HCT116 (cell line): ENCODE results near the gene FICD. TPM values are rescaled to one million over a fixed set of nuclear protein-coding genes. Genes with fewer than 3 reads are reported as not detected.

Experiments used
- ATAC-seq: fragments of 200-7000 bp; cut with Tn5 transposase; 2 replicates; pipeline ENCODE4 v1.9.1; 2020; ENCODE audit warnings: mild to moderate bottlenecking, moderate library complexity
- BruUV-seq: library from RNA; stranded (reverse); fragments of 400-500 nt; replicated peaks from 2 replicates; lab custom pipeline; 2021; lab: Mats Ljungman, UMichigan
- CTCF ChIA-PET: fragments of 300-600 bp; sonication (Branson Sonifier 250); formaldehyde crosslinking; loops from one replicate; lab custom pipeline; 2021; ENCODE audit warnings: antibody characterized with exemption; lab: Charles Lee
- POLR2A ChIA-PET: fragments of 300-600, 350-600 bp; sonication (Branson Sonifier 250); formaldehyde crosslinking; loops from one replicate; lab custom pipeline; 2021; ENCODE audit warnings: antibody characterized with exemption; lab: Charles Lee
- RAD21 ChIA-PET, 2 experiments: fragments of 300-600 bp; sonication (Branson Sonifier 250); formaldehyde crosslinking; loops; one replicate each; lab custom pipeline; 2023; ENCODE audit warnings: low total read pairs in 2 of 2; ENCODE audit not compliant: uncharacterized antibody in 2 of 2, unreplicated experiment in 2 of 2, low non-redundant PET in 1 of 2; lab: Charles Lee
- DNase-seq: peaks from one replicate; pipeline ENCODE4 v3.0.0-alpha.2; 2010; ENCODE audit warnings: low read depth, low spot score
- H2AFZ ChIP-seq: fragments of 200-600 bp; shearing (Covaris generic), sonication (generic); 2 replicates; pipeline ENCODE4 v1.6.1; 2017; ENCODE audit warnings: low read depth, mixed run types, mixed read lengths, antibody characterized with exemption, low read length; ENCODE audit not compliant: poor library complexity, severe bottlenecking
- H3K27ac ChIP-seq: 2 replicates; pipeline ENCODE4 v1.5.1; 2012; ENCODE audit warnings: low read depth, low read length
- H3K27me3 ChIP-seq: fragments of 200-600 bp; sonication (generic); 2 replicates; pipeline ENCODE4 v1.6.1; 2016; ENCODE audit warnings: mixed run types, low read length, mixed read lengths; ENCODE audit not compliant: insufficient read depth
- H3K36me3 ChIP-seq, 2 experiments: fragments of 200-500 bp in 1 of 2; fragments of 200-600 bp in 1 of 2; sonication (Bioruptor generic) in 1 of 2; sonication (generic) in 1 of 2; 2 replicates each; pipeline versions ENCODE4 v1.5.1 to v1.6.1; 2014 to 2016; ENCODE audit warnings: low read length in 2 of 2, inconsistent platforms in 1 of 2, mixed read lengths in 1 of 2, mixed run types in 1 of 2; ENCODE audit not compliant: insufficient read depth in 2 of 2, control insufficient read depth in 1 of 2
- H3K4me1 ChIP-seq, 2 experiments: fragments of 200-600 bp in 1 of 2; sonication (generic) in 1 of 2; 2 replicates each; pipeline versions ENCODE4 v1.5.1 to v1.6.1; 2012 to 2017; ENCODE audit warnings: low read length in 2 of 2, inconsistent platforms in 1 of 2, mild to moderate bottlenecking in 1 of 2, mixed read lengths in 1 of 2, mixed run types in 1 of 2, moderate library complexity in 1 of 2; ENCODE audit not compliant: insufficient read depth in 2 of 2, control insufficient read depth in 1 of 2
- H3K4me2 ChIP-seq: fragments of 200-600 bp; sonication (generic); 2 replicates; pipeline ENCODE4 v1.6.1; 2017; ENCODE audit warnings: mixed run types, low read length, mixed read lengths
- H3K4me3 ChIP-seq, 2 experiments: fragments of 200-600 bp in 1 of 2; sonication (generic) in 1 of 2; replicated peaks in 1 of 2; 2 replicates each; pipeline ENCODE4 v1.5.1; 2011 to 2016; ENCODE audit warnings: low read length in 2 of 2, control low read depth in 1 of 2, low read depth in 1 of 2, mild to moderate bottlenecking in 1 of 2, mixed read lengths in 1 of 2, mixed run types in 1 of 2
- H3K79me2 ChIP-seq: fragments of 200-600 bp; sonication (generic); 2 replicates; pipeline ENCODE4 v1.6.1; 2017; ENCODE audit warnings: mild to moderate bottlenecking, mixed run types, low read length, moderate library complexity, mixed read lengths; ENCODE audit not compliant: insufficient read depth
- H3K9ac ChIP-seq: fragments of 200-600 bp; sonication (generic); 2 replicates; pipeline ENCODE4 v1.6.1; 2016; ENCODE audit warnings: low read length, mixed read lengths
- H3K9me2 ChIP-seq: fragments of 200-600 bp; sonication (generic), shearing (Covaris generic); 2 replicates; pipeline ENCODE4 v1.6.1; 2017; ENCODE audit warnings: mixed run types, mild to moderate bottlenecking, moderate library complexity; ENCODE audit not compliant: insufficient read depth
- H3K9me3 ChIP-seq, 2 experiments: fragments of 200-500 bp in 1 of 2; fragments of 200-600 bp in 1 of 2; sonication (Bioruptor generic) in 1 of 2; sonication (generic) in 1 of 2; 2 replicates each; pipeline ENCODE4 v1.6.1; 2014 to 2017; ENCODE audit warnings: low read length in 2 of 2, mixed read lengths in 2 of 2, inconsistent platforms in 1 of 2, low read depth in 1 of 2, mild to moderate bottlenecking in 1 of 2, mixed run types in 1 of 2, moderate library complexity in 1 of 2; ENCODE audit not compliant: control insufficient read depth in 1 of 2, insufficient read depth in 1 of 2
- H4K20me1 ChIP-seq: fragments of 200-600 bp; sonication (generic), shearing (Covaris generic); 2 replicates; pipeline ENCODE4 v1.6.1; 2017; ENCODE audit warnings: mixed run types, mild to moderate bottlenecking, moderate library complexity; ENCODE audit not compliant: insufficient read depth
- CBX3 ChIP-seq: IDR thresholded peaks from 2 replicates; pipeline ENCODE4 v1.6.1; 2012; ENCODE audit warnings: low read depth
- CEBPB ChIP-seq: IDR thresholded peaks from 2 replicates; pipeline ENCODE4 v1.6.1; 2012; ENCODE audit warnings: low read depth
- CTCF ChIP-seq, 3 experiments: fragments of 200-600 bp in 1 of 3; sonication (generic) in 1 of 3; IDR thresholded peaks in 2 of 3; conservative IDR thresholded peaks in 1 of 3; 2 replicates each; pipeline ENCODE4 v1.5.1; 2012 to 2017; ENCODE audit warnings: low read depth in 2 of 3, low read length in 2 of 3, antibody characterized with exemption in 1 of 3, borderline replicate concordance in 1 of 3, control low read depth in 1 of 3, mild to moderate bottlenecking in 1 of 3, mixed read lengths in 1 of 3, mixed run types in 1 of 3, moderate library complexity in 1 of 3; ENCODE audit not compliant: insufficient read depth in 1 of 3
- EZH2 ChIP-seq: fragments of 200-600 bp; sonication (generic); IDR thresholded peaks from 2 replicates; pipeline ENCODE4 v1.6.1; 2017; ENCODE audit warnings: antibody characterized with exemption, mixed run types
- FOSL1 ChIP-seq: IDR thresholded peaks from 2 replicates; pipeline ENCODE4 v1.6.1; 2012; ENCODE audit warnings: low read depth
- JUND ChIP-seq: IDR thresholded peaks from 2 replicates; pipeline ENCODE4 v1.6.1; 2012
- RAD21 ChIP-seq: IDR thresholded peaks from 2 replicates; pipeline ENCODE4 v1.6.1; 2012; ENCODE audit warnings: low read depth, mild to moderate bottlenecking
- REST ChIP-seq: IDR thresholded peaks from 2 replicates; pipeline ENCODE4 v1.6.1; 2012; ENCODE audit warnings: low read depth
- SIN3A ChIP-seq: IDR thresholded peaks from 2 replicates; pipeline ENCODE4 v1.6.1; 2012; ENCODE audit warnings: low read depth
- SRF ChIP-seq: IDR thresholded peaks from 2 replicates; pipeline ENCODE4 v1.6.1; 2012; ENCODE audit warnings: low read depth
- TCF7L2 ChIP-seq: IDR thresholded peaks from 2 replicates; pipeline ENCODE4 v1.7.0; 2011; ENCODE audit warnings: borderline replicate concordance, inconsistent platforms; ENCODE audit not compliant: insufficient read depth, insufficient read length; ENCODE audit errors: extremely low read depth
- YY1 ChIP-seq: IDR thresholded peaks from 2 replicates; pipeline ENCODE4 v1.6.1; 2011; ENCODE audit warnings: low read length, low read depth, moderate library complexity, mild to moderate bottlenecking; ENCODE audit not compliant: insufficient replicate concordance; ENCODE audit errors: extremely low read depth
- ZFX ChIP-seq: fragments of 450-650 bp; IDR thresholded peaks from 2 replicates; pipeline ENCODE4 v1.6.1; 2017
- intact Hi-C: fragments of 100-400 bp; cut with micrococcal nuclease; formaldehyde crosslinking; loops from 2 replicates; pipeline ENCODE4 v1.10.0; 2022
- total RNA-seq: library from RNA; stranded (reverse); gene quantifications from one replicate; pipeline ENCODE4 v1.2.1, GENCODE V29; 2021; ENCODE audit not compliant: unreplicated experiment

The FICD gene
- total RNA-seq, 1 experiment from 2014 or later = 5.1 TPM

- no peak for TF ChIP-seq RAD21
- no peak for TF ChIP-seq CTCF (IDR thresholded peaks at IDR 0.05 in 2 of 3, conservative IDR thresholded peaks at IDR 0.05 in 1 of 3; ENCODE audit: borderline replicate concordance in 1 of 3, insufficient read depth in 1 of 3, low read depth in 2 of 3, low read length in 2 of 3)
- no peak for TF ChIP-seq SRF
- no peak for TF ChIP-seq TCF7L2
- no peak for TF ChIP-seq REST
- no peak for TF ChIP-seq CEBPB
- TF ChIP-seq SIN3A = no peak
- no peak for TF ChIP-seq FOSL1
- no peak for TF ChIP-seq YY1
- no peak for TF ChIP-seq EZH2
- TF ChIP-seq JUND = no peak
- no peak for TF ChIP-seq ZFX
- TF ChIP-seq CBX3 = no peak
- H3K27me3 ChIP-seq = no peaks in the 10 kb centered on the region
- H2AFZ ChIP-seq = no peak overlapping the region
- no peaks in the 10 kb centered on the region for H3K9me2 ChIP-seq
- H3K4me1 ChIP-seq = peaks cover 20 to 37% of the 10 kb centered on the region in 2 experiments
- H3K4me2 ChIP-seq = peak overlapping the region; percentile 93
- RAD21 ChIA-PET = no interaction called here
- H3K27ac ChIP-seq = peak overlapping the region; percentile 76
- H4K20me1 ChIP-seq = no peaks in the 10 kb centered on the region; the same call in 1 of the 2 replicates
- no peaks in the 10 kb centered on the region for H3K9me3 ChIP-seq
- H3K79me2 ChIP-seq = peaks cover 80% of the 10 kb centered on the region
- CTCF ChIA-PET = no interaction called here
- peaks cover 8 to 27% of the 10 kb centered on the region in 2 experiments; a peak in 3 of 4 replicates for H3K36me3 ChIP-seq
- BruUV-seq = TSS peak; percentile 51
- DNase-seq (no peak), ATAC-seq (no peak)
- H3K4me3 ChIP-seq = peak overlapping the region; percentile 75 to 85
- POLR2A ChIA-PET = no interaction called here
- intact Hi-C loops = loop anchor here (5.0 to 10.0 kb wide), 2 partner anchors 274 to 827 kb away; no protein-coding TSS in a partner anchor
- peak overlapping the region; percentile 97 for H3K9ac ChIP-seq
Measured at GRCh38 chr12:108560321-108560721, 45.2 kb downstream of the FICD start.
